Measurements from ENCODE around the gene MAGEA6.
"Not testable (repeated sequence)": the region's sequence is repeated elsewhere in the genome, so short reads cannot be mapped to it uniquely, and the experiment has no call there.

The MAGEA6 gene

GRCh38 chrX:152769549-152770289 lies at the start of gene MAGEA6:
TSS of gene MAGEA6 (minus strand) at chrX:152769689. CDS start at chrX:152767650, 2,039 bp downstream.
- not testable (repeated sequence) for DNase-seq (ENCODE audit: low read depth in 2 of 3, low spot score in 2 of 3)

- DNase-seq (ENCODE audit: low read depth in 2 of 3, low spot score in 2 of 3), result no peak
Observed at GRCh38 chrX:152819266-152819665, 49.8 kb upstream of the MAGEA6 start.

GRCh38 chrX:152818356-152818755 lies 48.9 kb upstream of the MAGEA6 start:
- no peak for DNase-seq (ENCODE audit: low read depth in 2 of 3, low spot score in 2 of 3)

- DNase-seq (ENCODE audit: low read depth in 2 of 3, low spot score in 2 of 3), result no peak
Observed at GRCh38 chrX:152817078-152817764, 47.7 kb upstream of the MAGEA6 start.

- no peak for DNase-seq (ENCODE audit: low read depth in 2 of 3, low spot score in 2 of 3)
Observed at GRCh38 chrX:152814048-152814447, 44.6 kb upstream of the MAGEA6 start.

- DNase-seq (ENCODE audit: low read depth in 2 of 3, low spot score in 2 of 3), result no peak
Observed at GRCh38 chrX:152813206-152813605, 43.7 kb upstream of the MAGEA6 start.

- no peak for DNase-seq (ENCODE audit: low read depth in 2 of 3, low spot score in 2 of 3)
Observed at GRCh38 chrX:152810403-152810802, 40.9 kb upstream of the MAGEA6 start.

GRCh38 chrX:152806035-152806434 lies 36.5 kb upstream of the MAGEA6 start:
- no peak for DNase-seq (ENCODE audit: low read depth in 2 of 3, low spot score in 2 of 3)

GRCh38 chrX:152798945-152799344 lies 29.5 kb upstream of the MAGEA6 start:
- no peak for DNase-seq (ENCODE audit: low read depth in 2 of 3, low spot score in 2 of 3)

- DNase-seq (ENCODE audit: low read depth in 2 of 3, low spot score in 2 of 3), result not testable (repeated sequence)
Observed at GRCh38 chrX:152787062-152787461, 17.6 kb upstream of the MAGEA6 start.

GRCh38 chrX:152766562-152766961 lies 2.9 kb downstream of the MAGEA6 start:
- not testable (repeated sequence) for DNase-seq (ENCODE audit: low read depth in 2 of 3, low spot score in 2 of 3)

GRCh38 chrX:152761582-152761981 lies 7.9 kb downstream of the MAGEA6 start:
- not testable (repeated sequence) for DNase-seq (ENCODE audit: low read depth in 2 of 3, low spot score in 2 of 3)

GRCh38 chrX:152759544-152759943 lies 9.9 kb downstream of the MAGEA6 start:
- DNase-seq (ENCODE audit: low read depth in 2 of 3, low spot score in 2 of 3), result not testable (repeated sequence)

- not testable (repeated sequence) for DNase-seq (ENCODE audit: low read depth in 2 of 3, low spot score in 2 of 3)
Observed at GRCh38 chrX:152758918-152759317, 10.6 kb downstream of the MAGEA6 start, which contains the start of gene CSAG3. TSS of gene CSAG3 (plus strand) at chrX:152759218.

- not testable (repeated sequence) for DNase-seq (ENCODE audit: low read depth in 2 of 3, low spot score in 2 of 3)
Observed at GRCh38 chrX:152754871-152755270, 14.6 kb downstream of the MAGEA6 start.

GRCh38 chrX:152753686-152754650 lies 15.5 kb downstream of the MAGEA6 start, which contains the start of gene MAGEA2:
TSS of gene MAGEA2 (minus strand) at chrX:152753842. CDS start at chrX:152751363, 2,479 bp downstream.
- DNase-seq (ENCODE audit: low read depth in 2 of 3, low spot score in 2 of 3), result not testable (repeated sequence)

- no peak for DNase-seq (ENCODE audit: low read depth in 2 of 3, low spot score in 2 of 3)
Observed at GRCh38 chrX:152738560-152738959, 30.9 kb downstream of the MAGEA6 start.

GRCh38 chrX:152736528-152736927 lies 33.0 kb downstream of the MAGEA6 start:
- not testable (repeated sequence) for DNase-seq (ENCODE audit: low read depth in 2 of 3, low spot score in 2 of 3)

GRCh38 chrX:152735860-152736511 lies 33.5 kb downstream of the MAGEA6 start:
- no peak for DNase-seq (ENCODE audit: low read depth in 2 of 3, low spot score in 2 of 3)

- DNase-seq (ENCODE audit: low read depth in 2 of 3, low spot score in 2 of 3), result no peak
Observed at GRCh38 chrX:152735101-152735500, 34.4 kb downstream of the MAGEA6 start.

Measured in activated CD8-positive, alpha-beta memory T cell treated with anti-CD3 and anti-CD28 coated beads for 48 hours (primary cell).